DND-41 (cell line): ENCODE data around the gene KCNT1.

Experiments used
- ATAC-seq: fragments of 200-7000 bp; cut with Tn5 transposase; 3 replicates; pipeline ENCODE4 v1.9.1; 2021; ENCODE audit warnings: low read depth; ENCODE audit not compliant: insufficient read depth
- DNase-seq: peaks from one replicate; pipeline ENCODE4 v3.0.0-alpha.2; 2020
- H2AFZ ChIP-seq: 2 replicates; pipeline ENCODE4 v1.6.0; 2012; ENCODE audit warnings: low read depth, low read length
- H3K27ac ChIP-seq: 2 replicates; pipeline ENCODE4 v1.5.1; 2012; ENCODE audit warnings: low read length, inconsistent platforms
- H3K27me3 ChIP-seq: fragments of 200-600 bp; sonication (generic); 2 replicates; pipeline ENCODE4 v1.6.0; 2012; ENCODE audit warnings: low read length, mild to moderate bottlenecking, inconsistent platforms; ENCODE audit not compliant: insufficient read depth, poor library complexity
- H3K36me3 ChIP-seq: 2 replicates; pipeline ENCODE4 v1.5.1; 2012; ENCODE audit warnings: low read length, inconsistent platforms; ENCODE audit not compliant: insufficient read depth
- H3K4me1 ChIP-seq: 2 replicates; pipeline ENCODE4 v1.5.1; 2012; ENCODE audit warnings: mild to moderate bottlenecking, low read length; ENCODE audit not compliant: insufficient read depth
- H3K4me2 ChIP-seq: 2 replicates; pipeline ENCODE4 v1.6.0; 2012; ENCODE audit warnings: mild to moderate bottlenecking, moderate library complexity, low read length, inconsistent platforms; ENCODE audit not compliant: insufficient read depth
- H3K4me3 ChIP-seq, 2 experiments: fragments of 200-600 bp in 1 of 2; shearing (Covaris generic) in 1 of 2; 2 replicates each; pipeline ENCODE4 v1.5.1; 2012 to 2016; ENCODE audit warnings: inconsistent platforms in 2 of 2, low read length in 2 of 2, mild to moderate bottlenecking in 2 of 2, low read depth in 1 of 2, moderate library complexity in 1 of 2
- H3K79me2 ChIP-seq: 2 replicates; pipeline ENCODE4 v1.6.0; 2012; ENCODE audit warnings: low read length, inconsistent platforms; ENCODE audit not compliant: insufficient read depth
- H3K9ac ChIP-seq: 2 replicates; pipeline ENCODE4 v1.6.0; 2012; ENCODE audit warnings: low read depth, mild to moderate bottlenecking, inconsistent platforms, low read length, moderate library complexity
- H3K9me3 ChIP-seq: 2 replicates; pipeline ENCODE4 v1.5.1; 2012; ENCODE audit warnings: low read length, moderate library complexity, mild to moderate bottlenecking, inconsistent platforms; ENCODE audit not compliant: insufficient read depth, severe bottlenecking
- H4K20me1 ChIP-seq: 2 replicates; pipeline ENCODE4 v1.6.0; 2012; ENCODE audit warnings: low read length; ENCODE audit not compliant: insufficient read depth
- EZH2 ChIP-seq: IDR thresholded peaks from 3 replicates; pipeline ENCODE4 v1.6.1; 2012; ENCODE audit warnings: borderline replicate concordance, low read depth, mild to moderate bottlenecking, moderate library complexity, low read length, inconsistent platforms; ENCODE audit not compliant: severe bottlenecking
- TF ChIP-seq, protein P1 (sequence below): IDR thresholded peaks from 2 replicates; pipeline ENCODE4 v1.5.1; 2012; ENCODE audit warnings: borderline replicate concordance, low read length, moderate library complexity, mild to moderate bottlenecking; ENCODE audit not compliant: poor library complexity, severe bottlenecking; ENCODE audit errors: extremely low read depth

Gene KCNT1

GRCh38 chr9:135779571-135779970 is 77.6 kb downstream of the KCNT1 start:
- Histone ChIP-seq H3K36me3 (no peaks in the 10 kb centered on the region), H3K4me3 (no peak overlapping the region), H4K20me1 (no peaks in the 10 kb centered on the region), H3K4me1 (no peaks in the 10 kb centered on the region), H3K27ac (no peak overlapping the region), H2AFZ (no peak overlapping the region), H3K27me3 (no peaks in the 10 kb centered on the region), H3K4me2 (no peak overlapping the region), H3K9ac (no peak overlapping the region), H3K79me2 (no peaks in the 10 kb centered on the region), H3K9me3 (no peaks in the 10 kb centered on the region)
- no peak for ATAC-seq
- DNase-seq: no peak
- TF ChIP-seq EZH2: no peak
- TF ChIP-seq, protein P1, sequence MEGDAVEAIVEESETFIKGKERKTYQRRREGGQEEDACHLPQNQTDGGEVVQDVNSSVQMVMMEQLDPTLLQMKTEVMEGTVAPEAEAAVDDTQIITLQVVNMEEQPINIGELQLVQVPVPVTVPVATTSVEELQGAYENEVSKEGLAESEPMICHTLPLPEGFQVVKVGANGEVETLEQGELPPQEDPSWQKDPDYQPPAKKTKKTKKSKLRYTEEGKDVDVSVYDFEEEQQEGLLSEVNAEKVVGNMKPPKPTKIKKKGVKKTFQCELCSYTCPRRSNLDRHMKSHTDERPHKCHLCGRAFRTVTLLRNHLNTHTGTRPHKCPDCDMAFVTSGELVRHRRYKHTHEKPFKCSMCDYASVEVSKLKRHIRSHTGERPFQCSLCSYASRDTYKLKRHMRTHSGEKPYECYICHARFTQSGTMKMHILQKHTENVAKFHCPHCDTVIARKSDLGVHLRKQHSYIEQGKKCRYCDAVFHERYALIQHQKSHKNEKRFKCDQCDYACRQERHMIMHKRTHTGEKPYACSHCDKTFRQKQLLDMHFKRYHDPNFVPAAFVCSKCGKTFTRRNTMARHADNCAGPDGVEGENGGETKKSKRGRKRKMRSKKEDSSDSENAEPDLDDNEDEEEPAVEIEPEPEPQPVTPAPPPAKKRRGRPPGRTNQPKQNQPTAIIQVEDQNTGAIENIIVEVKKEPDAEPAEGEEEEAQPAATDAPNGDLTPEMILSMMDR: no peak

GRCh38 chr9:135780086-135780485 is 78.1 kb downstream of the KCNT1 start:
- H3K9ac ChIP-seq: no peak overlapping the region
- ATAC-seq: no peak
- TF ChIP-seq EZH2: no peak
- TF ChIP-seq, protein P1: no peak
- H3K36me3 ChIP-seq: no peaks in the 10 kb centered on the region
- no peaks in the 10 kb centered on the region for H4K20me1 ChIP-seq
- no peaks in the 10 kb centered on the region for H3K9me3 ChIP-seq
- no peak overlapping the region for H3K4me2 ChIP-seq
- no peaks in the 10 kb centered on the region for H3K79me2 ChIP-seq
- no peak overlapping the region for H3K27ac ChIP-seq
- H3K27me3 ChIP-seq: no peaks in the 10 kb centered on the region
- H3K4me1 ChIP-seq: no peaks in the 10 kb centered on the region
- H3K4me3 ChIP-seq: no peak overlapping the region
- no peak for DNase-seq
- no peak overlapping the region for H2AFZ ChIP-seq

DNA sequence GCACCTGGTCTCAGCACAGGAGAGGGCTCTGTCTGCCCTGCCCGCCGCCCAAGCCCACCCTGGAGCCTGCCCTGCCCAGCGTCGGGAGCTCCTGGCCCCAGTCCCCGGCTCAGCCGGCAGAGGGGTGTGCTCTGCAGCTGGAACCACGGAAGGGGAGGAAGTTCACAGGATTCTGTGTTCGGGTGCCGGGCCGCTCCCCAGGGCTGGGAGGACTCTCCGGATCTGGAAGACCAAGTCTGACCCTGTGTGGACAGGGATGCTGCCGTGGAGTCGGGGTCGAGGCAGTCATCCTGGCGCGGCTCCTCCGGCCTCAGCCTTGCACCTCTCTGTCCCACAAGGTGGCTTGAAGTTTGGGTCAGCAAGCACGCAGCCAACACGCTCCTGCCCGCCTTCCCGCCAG is 78.6 kb downstream of the KCNT1 start:
- H4K20me1 ChIP-seq: no peaks in the 10 kb centered on the region
- no peak overlapping the region for H3K4me2 ChIP-seq
- H3K27me3 ChIP-seq: no peaks in the 10 kb centered on the region
- ATAC-seq: no peak
- no peak for TF ChIP-seq EZH2
- TF ChIP-seq, protein P1: no peak
- no peaks in the 10 kb centered on the region for H3K36me3 ChIP-seq
- no peaks in the 10 kb centered on the region for H3K9me3 ChIP-seq
- no peak overlapping the region for H3K27ac ChIP-seq
- H3K9ac ChIP-seq: no peak overlapping the region
- no peak overlapping the region for H2AFZ ChIP-seq
- no peak for DNase-seq
- no peak overlapping the region for H3K4me3 ChIP-seq
- H3K79me2 ChIP-seq: no peaks in the 10 kb centered on the region
- no peaks in the 10 kb centered on the region for H3K4me1 ChIP-seq

GRCh38 chr9:135782946-135783345 is 81.0 kb downstream of the KCNT1 start:
- DNase-seq: no peak
- H3K79me2 ChIP-seq: no peaks in the 10 kb centered on the region
- H3K4me2 ChIP-seq: no peak overlapping the region
- H3K36me3 ChIP-seq: no peaks in the 10 kb centered on the region
- H3K4me1 ChIP-seq: no peaks in the 10 kb centered on the region
- no peak for ATAC-seq
- no peak overlapping the region for H3K27ac ChIP-seq
- no peak overlapping the region for H3K4me3 ChIP-seq
- no peak overlapping the region for H2AFZ ChIP-seq
- no peak overlapping the region for H3K9ac ChIP-seq
- no peaks in the 10 kb centered on the region; the same call in 1 of the 2 replicates for H4K20me1 ChIP-seq
- no peaks in the 10 kb centered on the region for H3K9me3 ChIP-seq
- TF ChIP-seq, protein P1: no peak
- no peak for TF ChIP-seq EZH2
- H3K27me3 ChIP-seq: no peaks in the 10 kb centered on the region
